Hepatocyte (in vitro differentiated cells): Measurements from ENCODE around the gene ZEB1. TPM values are rescaled to one million over a fixed set of nuclear protein-coding genes. Genes with fewer than 3 reads are reported as not detected.
"Not testable (repeated sequence)": the region's sequence is repeated elsewhere in the genome, so short reads cannot be mapped to it uniquely, and the experiment has no call there.

ENCODE experiments used
- DNase-seq: peaks from one replicate; pipeline ENCODE4 v3.0.0-alpha.2; 2016; ENCODE audit warnings: low spot score
- H2AFZ ChIP-seq: fragments of 200-600 bp; sonication (generic); 2 replicates; pipeline ENCODE4 v1.6.0; 2016; ENCODE audit warnings: antibody characterized with exemption, mild to moderate bottlenecking
- H3K27ac ChIP-seq: fragments of 200-600 bp; sonication (generic); 2 replicates; pipeline ENCODE4 v1.5.1; 2016; ENCODE audit warnings: mild to moderate bottlenecking
- H3K27me3 ChIP-seq: fragments of 200-600 bp; sonication (generic); 2 replicates; pipeline ENCODE4 v1.6.1; 2016
- H3K36me3 ChIP-seq: fragments of 200-600 bp; sonication (generic); replicated peaks from 2 replicates; pipeline ENCODE4 v1.5.1; 2016; ENCODE audit warnings: low read depth; ENCODE audit not compliant: insufficient read depth
- H3K4me1 ChIP-seq: fragments of 200-600 bp; sonication (generic); 2 replicates; pipeline ENCODE4 v1.5.1; 2016; ENCODE audit warnings: mild to moderate bottlenecking, moderate library complexity; ENCODE audit not compliant: insufficient read depth
- H3K4me2 ChIP-seq: fragments of 200-600 bp; sonication (generic); 2 replicates; pipeline ENCODE4 v1.6.0; 2016
- H3K4me3 ChIP-seq: fragments of 200-600 bp; sonication (generic); 2 replicates; pipeline ENCODE4 v1.5.1; 2016; ENCODE audit warnings: mild to moderate bottlenecking
- H3K79me2 ChIP-seq: fragments of 200-600 bp; sonication (generic); 2 replicates; pipeline ENCODE4 v1.6.0; 2017; ENCODE audit warnings: mild to moderate bottlenecking
- H3K9me2 ChIP-seq: fragments of 200-600 bp; sonication (generic); replicated peaks from 2 replicates; pipeline ENCODE4 v1.6.0; 2017; ENCODE audit warnings: mild to moderate bottlenecking; ENCODE audit not compliant: insufficient read depth
- H3K9me3 ChIP-seq: fragments of 200-600 bp; sonication (generic); 2 replicates; pipeline ENCODE4 v1.5.1; 2016; ENCODE audit warnings: low read depth, mild to moderate bottlenecking
- H4K20me1 ChIP-seq: fragments of 200-600 bp; sonication (generic); 2 replicates; pipeline ENCODE4 v1.6.0; 2016; ENCODE audit warnings: mild to moderate bottlenecking; ENCODE audit not compliant: insufficient read depth, poor library complexity, severe bottlenecking
- EZH2 ChIP-seq: fragments of 200-600 bp; sonication (generic); IDR thresholded peaks from 2 replicates; pipeline ENCODE4 v1.6.1; 2016; ENCODE audit warnings: antibody characterized with exemption, mild to moderate bottlenecking, borderline replicate concordance
- EZH2phosphoT487 ChIP-seq: fragments of 200-600 bp; sonication (generic); IDR thresholded peaks from one replicate; pipeline ENCODE4 v1.6.1; 2018; ENCODE audit warnings: antibody characterized with exemption, mild to moderate bottlenecking, low read depth, moderate library complexity; ENCODE audit not compliant: unreplicated experiment, severe bottlenecking
- WGBS: methylation state at CpG from one replicate; pipeline ENCODE4 v1.1.6; 2016; ENCODE audit warnings: low lambda C conversion rate; ENCODE audit errors: missing lambda C conversion rate; 5-methylcytosine and 5-hydroxymethylcytosine counted together
- polyA plus RNA-seq: library from polyadenylated mRNA; unstranded; fragments of >200 nt; fragmentation: Nextera tagmentation; extraction: Ambion mirVana; gene quantifications from 2 replicates; pipeline ENCODE4 v1.2.1, GENCODE V29; 2016
- total RNA-seq: library from RNA; depleted of rRNA; stranded (reverse); fragments of >200 nt; gene quantifications from 2 replicates; pipeline ENCODE4 v1.2.3, GENCODE V29; 2014
- TF ChIP-seq, protein P1 (sequence below): fragments of 200-600 bp; sonication (generic); IDR thresholded peaks from 2 replicates; pipeline ENCODE4 v1.5.1; 2016; ENCODE audit warnings: antibody characterized with exemption, mild to moderate bottlenecking; ENCODE audit not compliant: poor library complexity

Gene ZEB1
- total and polyA plus RNA-seq, 2 experiments from 2014 or later: 13.6 to 14.3 TPM

DNA sequence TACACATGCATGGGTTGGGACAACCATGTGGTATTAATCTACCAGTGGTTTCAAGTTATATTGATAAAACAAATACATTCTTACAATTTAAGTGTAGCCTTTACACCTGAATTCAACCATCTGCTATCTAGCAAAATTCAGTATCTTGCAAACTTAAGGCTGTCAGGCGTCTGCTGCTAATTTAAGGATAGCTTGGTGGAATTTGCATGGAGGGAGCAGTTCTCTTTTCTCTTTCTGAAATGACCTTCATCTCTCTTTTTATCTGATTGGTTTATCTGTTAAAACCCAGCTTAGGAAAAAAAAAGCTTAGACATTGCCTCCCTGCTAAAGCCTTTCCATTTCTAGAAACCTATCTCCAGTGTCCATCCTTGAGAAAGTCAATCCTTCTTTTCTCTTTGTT is 102.3 kb downstream of the ZEB1 start:
- WGBS: 88% methylated on average over 1 of the region's 1 CpG

DNA sequence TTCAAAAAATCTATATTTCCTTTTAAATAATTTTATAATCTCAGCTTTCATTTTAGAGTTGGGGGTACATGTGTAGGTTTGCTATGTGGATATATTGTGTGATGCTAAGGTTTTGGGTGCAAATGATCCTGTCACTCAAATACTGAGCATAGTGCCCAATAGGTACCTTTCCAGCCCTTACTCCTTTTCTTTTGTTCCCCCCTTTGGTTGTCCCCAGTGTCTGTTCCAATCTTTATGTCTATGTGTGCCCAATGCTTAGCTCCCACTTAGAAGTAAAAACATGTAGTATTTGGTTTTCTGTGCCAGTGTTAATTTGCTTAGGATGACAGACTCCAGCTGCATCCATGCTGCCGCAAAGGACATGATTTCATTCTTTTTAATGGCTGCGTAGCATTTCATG is 103.6 kb downstream of the ZEB1 start:
- no peak for TF ChIP-seq EZH2phosphoT487
- TF ChIP-seq EZH2: no peak
- TF ChIP-seq, protein P1, sequence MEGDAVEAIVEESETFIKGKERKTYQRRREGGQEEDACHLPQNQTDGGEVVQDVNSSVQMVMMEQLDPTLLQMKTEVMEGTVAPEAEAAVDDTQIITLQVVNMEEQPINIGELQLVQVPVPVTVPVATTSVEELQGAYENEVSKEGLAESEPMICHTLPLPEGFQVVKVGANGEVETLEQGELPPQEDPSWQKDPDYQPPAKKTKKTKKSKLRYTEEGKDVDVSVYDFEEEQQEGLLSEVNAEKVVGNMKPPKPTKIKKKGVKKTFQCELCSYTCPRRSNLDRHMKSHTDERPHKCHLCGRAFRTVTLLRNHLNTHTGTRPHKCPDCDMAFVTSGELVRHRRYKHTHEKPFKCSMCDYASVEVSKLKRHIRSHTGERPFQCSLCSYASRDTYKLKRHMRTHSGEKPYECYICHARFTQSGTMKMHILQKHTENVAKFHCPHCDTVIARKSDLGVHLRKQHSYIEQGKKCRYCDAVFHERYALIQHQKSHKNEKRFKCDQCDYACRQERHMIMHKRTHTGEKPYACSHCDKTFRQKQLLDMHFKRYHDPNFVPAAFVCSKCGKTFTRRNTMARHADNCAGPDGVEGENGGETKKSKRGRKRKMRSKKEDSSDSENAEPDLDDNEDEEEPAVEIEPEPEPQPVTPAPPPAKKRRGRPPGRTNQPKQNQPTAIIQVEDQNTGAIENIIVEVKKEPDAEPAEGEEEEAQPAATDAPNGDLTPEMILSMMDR: no peak
- peaks cover 18% of the 10 kb centered on the region for H3K79me2 ChIP-seq
- H3K4me3 ChIP-seq: no peak overlapping the region
- H3K4me2 ChIP-seq: no peak overlapping the region
- no peaks in the 10 kb centered on the region for H3K27me3 ChIP-seq
- no peak overlapping the region for H3K27ac ChIP-seq
- DNase-seq: no peak
- no peak overlapping the region for H2AFZ ChIP-seq
- no peaks in the 10 kb centered on the region for H4K20me1 ChIP-seq
- no peaks in the 10 kb centered on the region for H3K36me3 ChIP-seq
- no peaks in the 10 kb centered on the region for H3K4me1 ChIP-seq
- no peaks in the 10 kb centered on the region for H3K9me3 ChIP-seq
- WGBS: 96% methylated on average over 2 of the region's 2 CpGs
- no peaks in the 10 kb centered on the region for H3K9me2 ChIP-seq

More for the DNA sequence above, 102.3 kb downstream of the ZEB1 start:
- H3K4me3 ChIP-seq: no peak overlapping the region
- TF ChIP-seq EZH2phosphoT487: no peak
- TF ChIP-seq EZH2: no peak
- TF ChIP-seq, protein P1: no peak
- no peaks in the 10 kb centered on the region for H3K9me3 ChIP-seq
- H2AFZ ChIP-seq: no peak overlapping the region
- no peaks in the 10 kb centered on the region for H4K20me1 ChIP-seq
- no peaks in the 10 kb centered on the region for H3K36me3 ChIP-seq
- H3K9me2 ChIP-seq: no peaks in the 10 kb centered on the region
- H3K79me2 ChIP-seq: peaks cover 21% of the 10 kb centered on the region
- no peak overlapping the region for H3K27ac ChIP-seq
- no peak for DNase-seq
- no peaks in the 10 kb centered on the region for H3K4me1 ChIP-seq
- no peaks in the 10 kb centered on the region for H3K27me3 ChIP-seq
- no peak overlapping the region for H3K4me2 ChIP-seq

DNA sequence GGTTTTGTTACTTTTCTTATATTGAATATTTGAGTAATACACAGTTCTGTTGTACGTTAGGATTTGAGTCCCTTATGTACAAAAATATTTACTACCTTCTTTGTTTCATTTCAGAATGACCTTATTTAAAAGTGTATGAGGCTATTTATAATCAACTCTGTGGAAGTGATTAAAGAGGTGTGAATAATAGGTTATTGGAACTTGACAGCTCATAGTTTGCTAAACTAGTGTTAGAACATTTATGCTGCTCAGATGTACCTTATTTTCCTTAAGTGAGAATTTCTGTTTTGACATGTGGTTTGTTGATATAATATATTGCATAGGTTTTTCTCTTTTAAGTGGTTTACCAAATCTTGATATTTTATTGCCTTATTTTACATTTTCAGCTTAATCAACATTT is 105.5 kb downstream of the ZEB1 start:
- no peaks in the 10 kb centered on the region for H3K9me3 ChIP-seq
- no peaks in the 10 kb centered on the region for H3K9me2 ChIP-seq
- no peaks in the 10 kb centered on the region for H3K4me1 ChIP-seq
- no peak overlapping the region for H3K4me2 ChIP-seq
- 82% methylated on average over 1 of the region's 1 CpG for WGBS
- H3K4me3 ChIP-seq: no peak overlapping the region
- no peaks in the 10 kb centered on the region for H3K36me3 ChIP-seq
- H3K27ac ChIP-seq: no peak overlapping the region
- peaks cover 26% of the 10 kb centered on the region for H3K79me2 ChIP-seq
- DNase-seq: no peak
- no peaks in the 10 kb centered on the region for H3K27me3 ChIP-seq
- TF ChIP-seq, protein P1: no peak
- TF ChIP-seq EZH2phosphoT487: no peak
- TF ChIP-seq EZH2: no peak
- H4K20me1 ChIP-seq: no peaks in the 10 kb centered on the region
- no peak overlapping the region for H2AFZ ChIP-seq

DNA sequence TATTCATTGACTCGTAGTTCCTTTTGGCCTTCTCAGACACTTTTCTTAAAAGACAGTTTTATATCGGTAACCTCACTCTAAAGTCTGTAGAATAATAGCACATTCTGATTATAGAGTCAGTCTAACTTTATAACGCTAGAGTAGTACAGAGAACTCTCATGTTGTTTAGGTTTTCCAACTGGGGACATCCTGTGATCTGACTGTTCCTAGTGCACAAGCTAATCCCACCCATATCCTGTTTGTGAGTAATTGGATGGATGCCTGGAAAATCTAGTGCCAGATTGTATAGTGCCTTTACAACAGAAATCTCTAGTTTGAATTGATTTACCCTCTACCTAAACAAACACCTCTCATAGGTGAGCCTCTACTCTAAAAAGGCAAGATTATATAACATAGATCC is 107.4 kb downstream of the ZEB1 start:
- H3K27ac ChIP-seq: peak overlapping the region; percentile 35
- H4K20me1 ChIP-seq: no peaks in the 10 kb centered on the region
- H3K79me2 ChIP-seq: peaks cover 26% of the 10 kb centered on the region
- peak; percentile 8 for DNase-seq
- H3K9me2 ChIP-seq: no peaks in the 10 kb centered on the region
- no peak overlapping the region for H2AFZ ChIP-seq
- WGBS: 39% methylated on average over 3 of the region's 3 CpGs
- TF ChIP-seq EZH2: no peak
- TF ChIP-seq EZH2phosphoT487: no peak
- TF ChIP-seq, protein P1: no peak
- no peak overlapping the region for H3K4me2 ChIP-seq
- no peak overlapping the region for H3K4me3 ChIP-seq
- no peaks in the 10 kb centered on the region for H3K27me3 ChIP-seq
- no peaks in the 10 kb centered on the region for H3K36me3 ChIP-seq
- H3K4me1 ChIP-seq: no peaks in the 10 kb centered on the region
- no peaks in the 10 kb centered on the region for H3K9me3 ChIP-seq

DNA sequence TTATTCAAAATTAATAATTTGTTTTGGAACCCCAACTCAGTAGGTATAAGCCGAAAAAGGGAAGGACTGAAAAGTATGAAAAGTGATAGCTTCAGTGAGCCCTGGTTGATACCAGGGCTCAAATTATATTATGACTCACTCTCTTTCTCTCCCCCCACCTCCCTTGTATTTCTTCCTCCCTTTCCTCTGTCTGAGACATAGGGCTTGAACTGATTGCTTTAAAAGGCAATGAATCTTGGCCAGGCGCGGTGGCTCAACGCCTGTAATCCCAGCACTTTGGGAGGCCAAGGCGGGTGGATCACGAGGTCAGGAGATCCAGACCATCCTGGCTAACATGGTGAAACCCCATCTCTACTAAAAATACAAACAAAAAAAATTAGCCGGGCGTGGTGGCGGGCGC is 108.3 kb downstream of the ZEB1 start:
- H3K4me1 ChIP-seq, H2AFZ ChIP-seq, H3K36me3 ChIP-seq, H3K4me2 ChIP-seq, DNase-seq, H3K9me3 ChIP-seq, H3K9me2 ChIP-seq, H3K4me3 ChIP-seq, H4K20me1 ChIP-seq, H3K27ac ChIP-seq, H3K27me3 ChIP-seq: not testable (repeated sequence)
- WGBS: 97% methylated on average over 10 of the region's 10 CpGs
- H3K79me2 ChIP-seq: peaks cover 26% of the 10 kb centered on the region
